Omental fat pad (tissue), 4 donors: ENCODE results near the gene DDX47. TPM values are rescaled to one million over a fixed set of nuclear protein-coding genes. Genes with fewer than 3 reads are reported as not detected.
"Not testable (repeated sequence)": the region's sequence is repeated elsewhere in the genome, so short reads cannot be mapped to it uniquely, and the experiment has no call there.

ENCODE experiments used
- ATAC-seq: fragments of 150-250 bp; one replicate; pipeline ENCODE4 v1.9.1; 2016; ENCODE audit warnings: mild to moderate bottlenecking, moderate library complexity; ENCODE audit not compliant: low FRiP score
- DNase-seq: peaks from one replicate; pipeline ENCODE4 v3.0.0-alpha.2; 2019; ENCODE audit warnings: low spot score
- CTCF ChIP-seq, 3 donors: fragments of 450-650 bp; IDR thresholded peaks; one replicate each; pipeline ENCODE4 v1.5.1; 2016 to 2017; ENCODE audit warnings: antibody characterized with exemption in 3 of 3, mild to moderate bottlenecking in 3 of 3, moderate library complexity in 2 of 3
- total RNA-seq, 4 donors: library from RNA; depleted of rRNA; stranded (reverse); fragments of >200 nt; gene quantifications; one replicate each; pipeline ENCODE4 v1.1.0, GENCODE V29; 2016

DDX47 gene
- total RNA-seq, 4 donors from 2014 or later: 37.4 to 82.0 (median 51.1) TPM

- DNase-seq (peak; percentile 44), ATAC-seq (peak; percentile 96)
- TF ChIP-seq CTCF (IDR thresholded peaks at IDR 0.05): no peak
Measured at GRCh38 chr12:12837025-12837812, 24.1 kb downstream of the DDX47 start.

GRCh38 chr12:12837813-12838153 is 24.6 kb downstream of the DDX47 start:
- no peak for ATAC-seq
- no peak for DNase-seq
- TF ChIP-seq CTCF (IDR thresholded peaks at IDR 0.05): no peak

GRCh38 chr12:12839003-12839395 is 25.9 kb downstream of the DDX47 start:
- DNase-seq (no peak), ATAC-seq (no peak)
- TF ChIP-seq CTCF (IDR thresholded peaks at IDR 0.05): no peak

GRCh38 chr12:12839439-12839838 is 26.3 kb downstream of the DDX47 start:
- not testable (repeated sequence) for ATAC-seq, DNase-seq

GRCh38 chr12:12839873-12840579 is 26.9 kb downstream of the DDX47 start:
- no peak for TF ChIP-seq CTCF (IDR thresholded peaks at IDR 0.05)
- ATAC-seq: no peak
- DNase-seq: no peak

GRCh38 chr12:12840580-12840899 is 27.4 kb downstream of the DDX47 start:
- TF ChIP-seq CTCF (IDR thresholded peaks at IDR 0.05): no peak
- no peak for ATAC-seq

GRCh38 chr12:12841428-12841827 is 28.3 kb downstream of the DDX47 start:
- not testable (repeated sequence) for ATAC-seq, DNase-seq

More at GRCh38 chr12:12840580-12840899, 27.4 kb downstream of the DDX47 start:
- no peak for DNase-seq

GRCh38 chr12:12845794-12846243 is 32.7 kb downstream of the DDX47 start:
- ATAC-seq (no peak), DNase-seq (no peak)
- TF ChIP-seq CTCF (IDR thresholded peaks at IDR 0.05): no peak

- not testable (repeated sequence) for ATAC-seq, DNase-seq
Measured at GRCh38 chr12:12846780-12847179, 33.6 kb downstream of the DDX47 start.
